Type B pancreatic cell (in vitro differentiated cells): ENCODE results near the gene KIF1B. TPM values are rescaled to one million over a fixed set of nuclear protein-coding genes. Genes with fewer than 3 reads are reported as not detected.
A peak's percentile ranks its signal among the peaks of the same experiment; 100 is the strongest.
"Not testable (repeated sequence)": the region's sequence is repeated elsewhere in the genome, so short reads cannot be mapped to it uniquely, and the experiment has no call there.

Experiments
- DNase-seq: peaks from one replicate; pipeline ENCODE4 v3.0.0; 2021; ENCODE audit warnings: mixed read lengths; ENCODE audit not compliant: unreplicated experiment; ENCODE audit errors: extremely low spot score
- H3K27ac Mint-ChIP-seq: 2 replicates; pipeline ENCODE4 v1.8.0; 2021; ENCODE audit warnings: mild to moderate bottlenecking, mixed read lengths
- H3K27me3 Mint-ChIP-seq: 2 replicates; pipeline ENCODE4 v1.8.0; 2021; ENCODE audit warnings: mixed read lengths
- H3K36me3 Mint-ChIP-seq: 2 replicates; pipeline ENCODE4 v1.8.0; 2021; ENCODE audit warnings: mixed read lengths
- H3K4me1 Mint-ChIP-seq: one replicate; pipeline ENCODE4 v1.8.0; 2021; ENCODE audit warnings: mixed read lengths; ENCODE audit not compliant: unreplicated experiment
- H3K4me3 Mint-ChIP-seq: 2 replicates; pipeline ENCODE4 v1.8.0; 2021; ENCODE audit warnings: mild to moderate bottlenecking, mixed read lengths
- H3K9me3 Mint-ChIP-seq: 2 replicates; pipeline ENCODE4 v1.8.0; 2021; ENCODE audit warnings: mixed read lengths
- total RNA-seq: library from RNA; stranded (reverse); gene quantifications from 2 replicates; pipeline ENCODE4 v1.2.1, GENCODE V29; 2021; ENCODE audit warnings: low replicate concordance
- TF ChIP-seq, protein P1 (sequence below): fragments of 200-600 bp; sonication (generic); conservative IDR thresholded peaks from 2 replicates; pipeline ENCODE4 v1.5.0; 2021; ENCODE audit warnings: antibody characterized with exemption, mild to moderate bottlenecking

KIF1B gene
- total RNA-seq, 1 donor from 2014 or later = 64.3 TPM

DNA sequence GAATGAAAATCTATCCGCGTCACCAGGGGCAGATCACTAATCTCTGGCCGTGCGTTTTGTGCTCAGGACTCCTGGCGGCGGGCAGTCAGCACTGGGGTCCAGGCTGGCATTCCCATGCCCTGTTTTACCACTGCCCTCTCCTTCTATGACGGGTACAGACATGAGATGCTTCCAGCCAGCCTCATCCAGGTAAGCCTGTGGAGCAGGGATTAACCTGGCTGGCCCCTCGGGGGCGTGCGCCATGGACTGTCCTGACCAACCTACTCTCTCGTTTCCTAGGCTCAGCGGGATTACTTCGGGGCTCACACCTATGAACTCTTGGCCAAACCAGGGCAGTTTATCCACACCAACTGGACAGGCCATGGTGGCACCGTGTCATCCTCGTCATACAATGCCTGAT is 209.0 kb downstream of the KIF1B start:
- TF ChIP-seq, protein P1, sequence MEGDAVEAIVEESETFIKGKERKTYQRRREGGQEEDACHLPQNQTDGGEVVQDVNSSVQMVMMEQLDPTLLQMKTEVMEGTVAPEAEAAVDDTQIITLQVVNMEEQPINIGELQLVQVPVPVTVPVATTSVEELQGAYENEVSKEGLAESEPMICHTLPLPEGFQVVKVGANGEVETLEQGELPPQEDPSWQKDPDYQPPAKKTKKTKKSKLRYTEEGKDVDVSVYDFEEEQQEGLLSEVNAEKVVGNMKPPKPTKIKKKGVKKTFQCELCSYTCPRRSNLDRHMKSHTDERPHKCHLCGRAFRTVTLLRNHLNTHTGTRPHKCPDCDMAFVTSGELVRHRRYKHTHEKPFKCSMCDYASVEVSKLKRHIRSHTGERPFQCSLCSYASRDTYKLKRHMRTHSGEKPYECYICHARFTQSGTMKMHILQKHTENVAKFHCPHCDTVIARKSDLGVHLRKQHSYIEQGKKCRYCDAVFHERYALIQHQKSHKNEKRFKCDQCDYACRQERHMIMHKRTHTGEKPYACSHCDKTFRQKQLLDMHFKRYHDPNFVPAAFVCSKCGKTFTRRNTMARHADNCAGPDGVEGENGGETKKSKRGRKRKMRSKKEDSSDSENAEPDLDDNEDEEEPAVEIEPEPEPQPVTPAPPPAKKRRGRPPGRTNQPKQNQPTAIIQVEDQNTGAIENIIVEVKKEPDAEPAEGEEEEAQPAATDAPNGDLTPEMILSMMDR = no peak
- H3K36me3 Mint-ChIP-seq = peaks cover 45% of the 10 kb centered on the region
- no peak for DNase-seq

GRCh38 chr1:10421637-10422036 is 211.3 kb downstream of the KIF1B start:
- H3K27me3 Mint-ChIP-seq = no peaks in the 10 kb centered on the region
- no peaks in the 10 kb centered on the region for H3K9me3 Mint-ChIP-seq
- peak overlapping the region; percentile 43 for H3K27ac Mint-ChIP-seq
- H3K36me3 Mint-ChIP-seq = peaks cover 32% of the 10 kb centered on the region
- TF ChIP-seq, protein P1 = no peak
- DNase-seq = no peak
- no peak overlapping the region for H3K4me3 Mint-ChIP-seq
- H3K4me1 Mint-ChIP-seq = peaks cover 14% of the 10 kb centered on the region

More for the DNA sequence above, 209.0 kb downstream of the KIF1B start:
- Mint-ChIP-seq H3K27me3 (no peaks in the 10 kb centered on the region), H3K4me3 (no peak overlapping the region), H3K4me1 (peaks cover 12% of the 10 kb centered on the region), H3K9me3 (no peaks in the 10 kb centered on the region), H3K27ac (peak overlapping the region; percentile 78)

GRCh38 chr1:10424034-10424433 is 213.7 kb downstream of the KIF1B start:
- no peak overlapping the region for H3K4me3 Mint-ChIP-seq
- TF ChIP-seq, protein P1 = no peak
- no peaks in the 10 kb centered on the region for H3K27me3 Mint-ChIP-seq
- no peaks in the 10 kb centered on the region for H3K9me3 Mint-ChIP-seq
- peaks cover 18% of the 10 kb centered on the region for H3K4me1 Mint-ChIP-seq
- DNase-seq = no peak
- peaks cover 18% of the 10 kb centered on the region for H3K36me3 Mint-ChIP-seq
- H3K27ac Mint-ChIP-seq = peak overlapping the region; percentile 62

- H3K27me3 Mint-ChIP-seq = no peaks in the 10 kb centered on the region
- no peak overlapping the region for H3K4me3 Mint-ChIP-seq
- DNase-seq = no peak
- peaks cover 14% of the 10 kb centered on the region for H3K36me3 Mint-ChIP-seq
- H3K9me3 Mint-ChIP-seq = no peaks in the 10 kb centered on the region
- TF ChIP-seq, protein P1 = no peak
- H3K27ac Mint-ChIP-seq = no peak overlapping the region
- peaks cover 18% of the 10 kb centered on the region for H3K4me1 Mint-ChIP-seq
Measured at GRCh38 chr1:10424651-10425050, 214.3 kb downstream of the KIF1B start.

DNA sequence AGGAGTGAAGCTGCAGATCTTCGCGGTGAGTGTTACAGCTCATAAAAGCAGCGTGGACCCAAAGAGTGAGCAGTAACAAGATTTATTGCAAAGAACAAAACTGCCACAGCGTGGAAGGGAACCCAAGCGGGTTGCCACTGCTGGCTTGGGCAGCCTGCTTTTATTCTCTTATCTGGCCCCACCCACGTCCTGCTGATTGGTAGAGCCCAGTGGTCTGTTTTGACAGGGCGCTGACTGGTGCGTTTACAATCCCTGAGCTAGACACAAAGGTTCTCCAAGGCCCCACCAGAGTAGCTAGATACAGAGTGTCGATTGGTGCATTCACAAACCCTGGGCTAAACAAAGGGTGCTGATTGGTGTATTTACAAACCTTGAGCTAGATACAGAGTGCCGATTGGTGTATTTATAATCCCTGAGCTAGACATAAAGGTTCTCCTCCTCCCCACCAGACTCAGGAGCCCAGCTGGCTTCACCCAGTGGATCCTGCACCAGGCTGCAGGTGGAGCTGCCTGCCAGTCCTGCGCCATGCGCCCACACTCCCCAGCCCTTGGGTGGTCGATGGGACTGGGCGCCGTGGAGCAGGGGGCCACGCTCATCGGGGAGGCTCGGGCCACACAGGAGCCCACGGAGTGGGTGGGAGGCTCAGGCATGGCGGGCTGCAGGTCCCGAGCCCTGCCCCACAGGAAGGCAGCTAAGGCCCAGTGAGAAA is 215.6 kb downstream of the KIF1B start:
- peaks cover 26% of the 10 kb centered on the region for H3K4me1 Mint-ChIP-seq
- H3K27me3 Mint-ChIP-seq, H3K9me3 Mint-ChIP-seq, DNase-seq, H3K36me3 Mint-ChIP-seq: not testable (repeated sequence)
- peak overlapping the region; percentile 10 for H3K4me3 Mint-ChIP-seq
- peak overlapping the region; percentile 68 for H3K27ac Mint-ChIP-seq

GRCh38 chr1:10426535-10426848 is 216.1 kb downstream of the KIF1B start:
- not testable (repeated sequence) for H3K4me3 Mint-ChIP-seq, DNase-seq, H3K27me3 Mint-ChIP-seq, H3K36me3 Mint-ChIP-seq, H3K9me3 Mint-ChIP-seq, H3K27ac Mint-ChIP-seq
- H3K4me1 Mint-ChIP-seq = peaks cover 30% of the 10 kb centered on the region
